HG03175 (cell line): ENCODE results near the gene DUOX2.
"Not testable (repeated sequence)": the region's sequence is repeated elsewhere in the genome, so short reads cannot be mapped to it uniquely, and the experiment has no call there.

Experiments used
- ATAC-seq: cut with Tn5 transposase; IDR thresholded peaks from one replicate; pipeline ENCODE4 v1.9.1; 2021; ENCODE audit warnings: mild to moderate bottlenecking, moderate library complexity; ENCODE audit not compliant: unreplicated experiment

The DUOX2 gene

DNA sequence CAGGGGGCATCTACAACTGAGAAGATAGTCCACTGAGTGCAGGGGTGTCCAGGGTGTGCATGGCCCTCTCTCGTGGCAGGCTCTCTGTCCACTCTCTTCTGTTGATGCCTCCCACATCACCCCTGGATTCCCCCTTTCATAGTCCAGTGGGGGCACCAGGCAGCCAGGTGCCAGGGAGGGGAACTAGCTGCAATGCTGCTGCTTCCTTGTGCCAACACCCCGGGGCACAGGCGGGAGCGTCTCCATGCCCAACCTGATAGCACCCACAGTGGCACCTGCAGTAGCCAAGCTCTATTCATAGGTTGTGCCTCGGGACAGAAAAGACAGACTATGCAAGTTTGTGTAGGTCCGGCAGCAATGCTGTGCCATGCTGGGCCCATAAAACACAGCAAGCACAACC, 11.7 kb downstream of the DUOX2 start:
- no peak for ATAC-seq

DNA sequence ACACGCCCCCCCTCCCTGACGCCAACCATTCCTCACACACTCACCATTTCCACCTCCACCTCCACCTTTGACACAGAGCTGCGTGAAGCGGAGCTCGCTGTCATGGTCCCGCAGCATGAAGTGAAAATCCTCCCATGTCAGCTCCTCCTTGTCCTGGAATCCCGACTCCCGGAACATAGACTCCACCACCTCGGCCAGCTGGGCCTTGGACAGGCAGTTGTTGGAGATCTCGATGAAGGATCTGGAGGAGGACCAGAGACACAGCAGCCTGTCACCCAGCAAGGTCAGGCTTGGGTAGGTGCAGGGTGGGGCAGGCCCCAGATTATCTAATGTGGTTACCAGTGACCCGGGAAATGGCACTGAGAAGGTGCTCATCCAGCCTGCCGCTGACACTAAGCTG, 12.2 kb downstream of the DUOX2 start:
- no peak for ATAC-seq

DNA sequence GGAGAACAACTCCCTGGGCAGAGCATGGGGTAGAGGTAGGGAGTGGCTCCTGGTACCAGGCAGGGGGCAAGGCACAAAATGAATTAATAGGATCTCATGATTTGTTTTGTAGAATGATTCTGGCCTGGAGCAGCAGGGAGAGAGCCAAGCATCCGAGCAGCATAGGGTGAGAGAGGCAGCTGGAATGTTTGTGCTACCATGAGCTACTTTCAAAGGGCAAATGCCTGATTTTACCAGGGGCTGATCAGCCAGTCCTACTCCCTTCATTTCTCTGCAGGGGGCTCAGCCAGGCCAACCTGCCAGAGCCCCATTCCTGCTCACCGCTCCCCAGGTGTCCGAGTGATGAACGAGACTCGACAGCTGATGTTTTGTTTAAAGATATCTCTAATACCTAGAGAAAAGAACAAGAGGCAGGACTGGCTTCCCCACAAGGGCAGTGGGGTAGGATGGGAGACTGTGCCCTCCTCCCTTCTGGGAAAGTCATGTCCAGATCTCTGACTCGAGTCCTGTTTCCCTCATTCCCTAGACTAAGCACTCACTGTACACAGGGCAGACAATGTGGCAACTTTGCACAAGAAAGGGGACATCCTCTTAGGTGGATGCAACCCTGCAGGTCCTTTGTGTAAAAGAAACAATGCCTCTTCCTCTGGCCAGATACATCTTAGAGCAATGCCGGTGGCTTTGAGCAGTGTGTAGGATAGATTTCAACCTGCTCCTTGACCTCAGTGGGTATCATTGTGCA, 12.9 kb downstream of the DUOX2 start:
- ATAC-seq = no peak

DNA sequence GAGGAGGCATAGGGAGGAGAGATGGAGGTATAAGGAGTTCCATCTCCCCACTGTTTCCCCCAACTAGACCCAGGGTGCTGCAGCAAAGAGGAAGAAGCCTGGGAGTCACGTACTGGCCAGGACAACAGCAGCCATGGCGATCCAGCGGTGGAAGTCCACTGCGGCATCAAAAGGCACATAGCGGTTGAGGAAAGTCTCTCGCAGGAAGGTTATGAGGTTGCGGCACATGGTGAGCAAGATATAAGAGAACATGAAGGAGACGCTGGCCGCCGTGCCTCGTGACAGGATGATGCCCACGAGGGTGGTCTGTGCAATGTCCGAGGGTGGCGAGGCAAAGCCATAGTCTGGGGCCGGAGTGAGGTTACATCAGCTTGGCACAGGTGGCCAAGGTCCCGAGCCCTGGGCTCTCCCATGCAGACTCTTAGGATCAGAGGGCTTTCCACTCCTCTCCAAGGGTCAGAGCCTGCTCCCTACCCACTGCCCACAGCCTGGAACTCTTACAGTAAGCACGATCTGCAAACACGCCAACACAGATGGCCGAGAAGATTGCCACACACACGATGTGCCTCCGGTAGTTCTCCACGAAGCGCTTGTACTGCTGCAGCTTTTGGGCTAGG, 14.3 kb downstream of the DUOX2 start:
- no peak for ATAC-seq

DNA sequence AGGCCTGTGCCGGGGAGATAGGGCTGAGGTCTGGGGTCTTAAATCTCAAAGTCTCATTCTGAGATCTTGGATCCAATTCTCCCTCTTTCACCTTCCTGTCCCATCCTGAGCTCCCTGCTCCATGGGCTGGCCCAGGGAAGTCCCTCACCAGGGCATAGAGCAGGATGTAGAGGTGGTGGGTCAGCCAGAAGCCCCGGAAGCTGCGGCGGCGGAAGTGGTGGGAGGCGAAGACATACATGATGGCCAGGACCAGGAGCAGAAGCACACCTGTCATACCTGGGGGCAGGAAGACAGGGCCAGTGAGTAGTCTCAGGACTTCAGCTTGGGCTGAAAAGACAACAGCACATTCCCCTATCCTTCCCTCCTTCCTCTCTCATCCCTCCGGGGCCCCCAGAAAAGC, 16.5 kb downstream of the DUOX2 start:
- ATAC-seq = no peak

DNA sequence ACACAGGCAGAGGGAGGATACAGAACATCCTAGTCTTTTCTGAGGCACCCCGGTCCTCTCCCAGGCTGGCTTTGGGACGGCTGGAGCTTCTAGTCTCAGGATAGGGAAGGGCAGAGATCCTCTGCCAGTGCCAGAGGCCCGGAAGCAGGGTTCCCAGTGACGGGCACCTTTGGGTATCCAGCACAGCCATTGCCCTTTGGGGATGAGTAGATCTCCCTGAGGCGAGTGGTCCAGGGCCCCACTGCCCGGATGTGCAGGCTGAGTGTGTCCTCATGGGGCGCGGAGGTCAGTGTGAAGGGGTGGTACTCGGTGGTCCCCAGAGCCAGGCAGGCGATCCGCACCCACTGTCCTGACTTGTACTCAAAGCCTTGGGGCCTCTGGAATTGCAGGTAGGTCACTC, 18.3 kb downstream of the DUOX2 start:
- ATAC-seq = no peak

DNA sequence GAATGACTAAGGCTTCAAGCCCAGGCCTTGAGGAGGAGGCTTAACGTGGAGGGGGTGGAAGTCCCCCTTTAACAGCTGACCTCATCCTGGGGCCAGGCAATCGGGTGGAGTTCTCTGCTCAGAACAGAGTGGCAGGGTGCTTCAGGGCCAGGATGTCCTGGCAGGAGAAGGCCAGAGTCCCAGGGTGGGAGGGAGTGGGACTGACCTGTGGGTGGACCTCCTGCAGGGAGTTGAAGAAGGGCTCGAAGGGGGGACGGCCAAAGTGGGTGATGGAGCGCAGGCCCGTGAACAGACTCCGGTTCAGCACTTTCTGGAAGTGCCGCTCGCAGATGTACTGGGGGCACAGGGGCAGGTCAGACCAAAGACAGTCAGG, 19.6 kb downstream of the DUOX2 start:
- no peak for ATAC-seq

DNA sequence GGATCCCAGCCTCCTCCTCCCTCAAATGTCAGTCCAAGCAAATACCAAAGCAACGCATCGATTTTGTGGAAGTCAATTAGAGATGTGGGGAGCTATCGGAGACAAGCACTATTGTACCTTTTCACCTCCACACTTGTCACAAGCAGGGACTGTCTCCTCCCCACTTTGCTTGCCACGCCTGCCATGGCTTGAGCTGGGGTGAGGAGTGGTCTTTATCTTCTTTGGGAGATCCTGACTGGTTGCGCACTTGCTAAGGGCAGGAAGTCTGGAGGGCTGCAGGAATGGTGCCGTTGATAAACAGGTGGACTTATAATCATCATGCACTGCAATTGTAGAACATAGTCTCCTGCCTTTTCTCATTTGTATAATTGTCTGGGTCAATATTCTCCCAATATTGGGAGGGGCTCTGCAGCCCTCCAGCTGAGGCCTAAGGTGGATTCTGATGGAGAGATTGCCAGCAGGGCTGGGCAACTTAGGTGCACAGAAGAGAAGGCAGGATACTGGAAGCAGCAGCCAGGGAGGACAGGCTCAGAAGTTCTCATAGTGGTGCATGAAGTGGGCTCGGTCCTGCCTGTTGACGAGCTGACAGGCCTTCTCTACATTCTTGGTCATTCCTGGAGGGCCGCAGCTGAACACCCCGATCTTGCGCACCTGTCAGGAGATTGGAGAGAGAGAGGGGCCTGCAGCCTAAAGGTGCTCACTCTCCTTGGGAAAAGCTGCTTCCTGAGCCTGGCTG, 20.2 kb downstream of the DUOX2 start:
- no peak for ATAC-seq

DNA sequence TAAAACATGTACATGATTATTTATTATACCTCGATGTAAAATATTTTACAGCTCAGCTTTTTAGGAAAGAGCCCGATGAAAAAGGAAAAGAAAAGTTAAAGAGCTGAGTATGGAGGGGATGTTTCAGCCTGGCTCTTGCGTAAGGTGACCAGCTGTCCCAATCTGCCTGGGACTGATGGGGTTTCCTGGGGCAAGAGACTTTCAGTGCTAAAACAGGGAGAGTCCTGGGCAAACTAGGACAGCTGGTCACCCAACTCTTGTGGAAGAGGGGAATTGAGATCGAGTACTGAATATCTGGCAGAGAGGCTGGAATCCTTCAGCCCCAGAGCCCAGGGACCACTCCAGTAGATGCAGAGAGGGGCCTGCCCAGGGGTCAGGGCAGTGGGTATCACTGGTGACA, 21.0 kb downstream of the DUOX2 start:
- no peak for ATAC-seq

DNA sequence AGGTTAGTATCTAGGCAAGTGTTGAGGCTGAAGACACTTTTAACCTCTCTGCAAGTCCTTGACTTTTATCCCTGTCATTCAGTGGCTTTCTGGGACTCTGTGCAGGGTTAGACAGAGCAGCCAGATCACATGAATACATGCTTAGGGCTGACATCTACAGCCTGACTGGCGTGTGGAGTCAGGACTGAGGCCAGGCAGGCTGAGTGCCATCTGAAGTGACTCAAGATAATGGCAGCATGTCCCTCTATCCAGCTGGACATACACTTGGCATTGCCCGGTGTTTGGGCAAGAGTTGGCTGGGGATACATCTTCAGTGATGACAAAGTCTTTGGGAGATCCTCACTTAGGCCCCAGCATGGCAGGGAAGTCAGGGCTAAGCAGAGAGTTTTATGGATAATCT, 22.4 kb downstream of the DUOX2 start:
- no peak for ATAC-seq

DNA sequence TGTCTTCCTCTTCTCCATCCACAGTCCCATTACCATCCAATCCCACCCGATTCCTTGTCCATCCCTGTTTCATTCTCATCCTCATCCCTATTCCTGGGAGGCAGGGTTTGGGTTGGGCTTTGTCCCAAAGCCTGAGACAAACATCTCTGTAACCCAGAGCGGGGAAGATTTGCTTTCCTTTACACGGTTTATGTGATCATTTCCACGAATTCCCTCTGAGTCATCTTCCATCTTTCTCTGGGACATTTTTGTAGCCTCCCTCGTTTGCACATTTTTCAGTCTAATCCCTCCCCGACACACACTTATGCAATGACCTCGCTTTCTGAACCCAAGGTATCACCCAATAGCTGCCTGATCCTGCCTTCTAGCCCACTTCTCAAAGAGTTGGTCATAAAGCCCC, 22.8 kb downstream of the DUOX2 start:
- ATAC-seq = no peak

DNA sequence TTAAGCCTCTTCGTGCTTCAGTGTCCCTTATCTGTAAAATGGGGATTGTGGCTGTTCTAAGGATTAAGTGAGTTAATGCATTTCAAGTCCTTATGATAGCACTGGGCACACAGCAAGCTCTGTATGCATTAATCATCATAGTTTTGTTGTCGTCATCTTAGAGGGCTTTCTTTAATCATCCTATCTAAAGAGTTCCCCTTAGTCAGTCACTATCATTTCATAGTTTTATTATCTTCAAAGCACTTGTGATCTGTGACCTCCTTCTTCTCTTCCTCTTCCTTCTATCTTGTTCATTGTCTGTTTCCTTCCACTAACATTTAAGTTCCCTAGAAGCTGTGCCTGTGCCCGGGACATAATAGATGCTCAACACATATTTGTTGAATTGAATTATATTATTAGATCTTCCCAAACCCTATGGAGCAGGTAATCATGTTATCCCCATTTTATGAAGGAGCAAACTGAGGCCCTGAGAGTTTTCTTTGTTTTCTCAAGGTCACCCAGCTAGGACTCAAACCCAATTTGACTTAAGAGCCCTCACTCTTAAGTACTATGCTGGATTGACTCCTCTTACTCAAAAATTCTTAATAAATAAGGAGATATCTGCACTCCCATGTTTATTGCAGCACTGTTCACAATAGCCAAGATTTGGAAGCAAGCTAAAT, 24.1 kb downstream of the DUOX2 start:
- no peak for ATAC-seq

DNA sequence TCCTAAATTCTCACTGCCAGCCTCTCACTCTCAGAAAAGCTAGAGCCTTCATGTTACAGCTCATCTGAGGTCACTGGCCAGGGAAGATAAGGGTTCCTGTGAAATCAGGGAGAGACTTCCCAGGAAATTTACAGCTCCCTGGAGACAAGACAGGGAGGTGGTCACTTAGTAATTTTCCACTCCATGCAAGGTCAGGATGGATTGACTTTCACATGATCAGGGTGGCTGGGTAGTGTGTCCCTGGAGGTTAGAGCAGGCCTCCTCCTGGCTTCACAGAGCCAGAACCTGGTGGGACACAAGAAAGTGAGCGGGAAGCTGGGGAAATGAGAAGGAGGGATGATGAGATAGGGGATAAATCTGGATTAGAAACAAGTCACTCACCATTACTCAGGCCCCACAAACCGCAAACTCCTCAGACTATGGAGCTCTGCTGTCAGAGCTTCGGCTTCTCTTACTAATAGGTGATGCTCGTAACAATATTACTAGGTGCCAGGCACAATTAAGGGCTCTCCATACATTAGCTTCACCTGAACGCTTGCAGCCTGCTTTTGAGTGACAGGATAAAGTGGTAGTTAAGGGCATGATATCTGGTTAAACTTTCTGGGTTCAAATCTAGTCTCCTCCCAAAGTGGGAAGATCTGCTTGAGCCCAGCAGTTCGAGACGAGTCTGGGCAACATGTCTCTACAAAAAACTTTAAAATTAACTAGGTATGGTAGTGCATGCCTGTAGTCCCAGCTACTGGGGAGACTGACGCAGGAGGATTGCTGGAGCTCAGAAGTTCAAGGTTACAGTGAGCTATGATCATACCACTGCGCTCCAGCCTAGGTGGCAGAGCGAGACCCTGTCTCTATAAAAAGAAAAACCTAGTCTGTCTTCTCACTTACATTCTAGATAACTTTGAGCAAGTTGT, 24.9 kb downstream of the DUOX2 start:
- ATAC-seq = no peak

DNA sequence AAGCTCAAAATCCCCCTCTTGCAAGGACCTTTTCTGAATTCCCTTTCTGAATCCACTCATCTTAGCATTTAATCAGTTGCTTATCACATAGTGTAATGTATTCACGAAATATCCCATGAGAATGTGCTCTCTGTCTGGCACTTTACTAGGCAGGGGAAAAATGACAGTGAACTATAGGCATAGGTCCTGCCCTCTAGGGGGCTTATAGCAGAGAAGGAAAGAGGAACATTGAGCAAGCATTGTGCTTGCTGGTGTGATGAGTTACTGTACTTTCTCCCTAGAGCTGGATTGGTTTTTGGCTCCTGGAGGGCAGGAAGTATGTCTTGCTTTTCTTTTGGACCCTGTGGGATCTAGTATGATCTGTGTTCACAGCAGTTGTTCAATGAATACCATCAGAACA, 26.5 kb downstream of the DUOX2 start:
- no peak for ATAC-seq

DNA sequence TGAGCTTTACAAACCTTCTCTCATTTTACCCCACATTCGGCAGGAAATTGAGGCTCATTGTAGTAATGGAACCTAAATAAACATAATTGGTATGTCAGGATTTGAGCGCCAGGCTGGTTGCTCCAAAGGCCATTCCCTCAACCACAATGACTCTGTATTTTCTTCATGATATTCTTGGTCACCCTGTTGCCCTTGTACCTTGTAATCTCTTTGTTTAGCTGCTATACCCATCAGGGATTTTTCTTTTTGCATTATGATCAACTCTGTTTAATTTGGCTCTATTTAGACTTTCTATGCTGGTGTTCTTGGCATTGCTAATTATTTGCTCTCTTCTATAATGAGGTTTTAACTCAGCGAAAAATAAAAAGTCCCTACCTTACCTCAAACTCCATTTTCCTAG, 29.8 kb downstream of the DUOX2 start:
- ATAC-seq = no peak

DNA sequence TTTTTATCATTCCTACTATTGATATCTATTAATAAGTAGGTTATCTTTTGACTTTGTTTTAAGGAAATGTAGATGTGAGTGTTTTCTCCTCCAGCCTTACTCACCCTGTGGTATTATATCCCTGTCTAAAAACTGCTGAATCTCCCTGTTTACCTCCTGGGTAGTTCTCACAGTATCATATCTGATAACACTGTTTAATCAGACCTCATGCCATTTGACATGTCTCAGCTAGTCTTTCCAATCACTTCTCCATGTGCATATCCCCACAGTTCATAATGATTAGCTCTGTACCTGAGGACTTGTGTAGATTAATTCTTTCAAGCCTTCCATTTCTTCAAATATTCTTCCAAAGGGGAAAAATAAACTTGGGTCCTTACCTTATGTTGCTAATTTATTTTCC, 30.7 kb downstream of the DUOX2 start:
- ATAC-seq = no peak

DNA sequence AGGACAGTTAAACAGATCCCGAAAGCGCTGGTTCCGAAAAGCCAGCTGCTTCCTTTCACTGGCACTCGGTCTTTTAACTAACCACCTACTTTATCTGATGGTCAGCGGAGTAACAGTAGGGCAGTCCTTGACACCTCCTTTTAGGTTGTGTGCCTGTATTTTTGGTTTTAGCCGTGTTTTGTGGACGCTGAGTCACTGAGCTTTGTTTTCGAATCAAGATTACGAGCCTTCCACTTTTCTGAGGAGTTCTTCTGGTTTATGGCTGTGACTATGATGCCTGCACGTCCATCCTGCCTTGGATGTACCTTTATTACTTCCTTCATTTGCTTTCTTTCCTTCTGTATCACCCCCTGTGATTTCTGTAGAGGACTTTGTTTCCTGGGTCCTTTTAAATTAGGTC, 31.6 kb downstream of the DUOX2 start:
- not testable (repeated sequence) for ATAC-seq

DNA sequence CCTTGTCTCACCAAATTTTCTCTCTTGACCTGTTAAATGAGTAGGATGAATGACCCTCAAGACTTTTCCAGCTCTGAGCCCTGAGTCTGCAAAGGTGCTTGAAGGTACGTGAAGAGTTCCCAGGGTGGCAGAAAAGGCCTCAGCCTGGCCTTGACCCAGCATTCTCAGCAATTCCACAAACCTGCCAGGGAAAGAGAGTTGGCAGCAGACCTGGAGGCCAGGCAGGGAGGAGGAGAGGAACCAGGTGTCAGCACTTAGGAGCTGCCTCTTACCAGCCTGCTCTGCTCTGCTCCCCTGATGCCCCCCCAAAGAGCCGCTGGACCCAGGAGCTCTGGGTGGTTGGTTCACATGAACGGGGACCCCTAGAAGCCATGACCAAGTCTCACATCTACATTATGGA, 33.4 kb downstream of the DUOX2 start:
- not testable (repeated sequence) for ATAC-seq

DNA sequence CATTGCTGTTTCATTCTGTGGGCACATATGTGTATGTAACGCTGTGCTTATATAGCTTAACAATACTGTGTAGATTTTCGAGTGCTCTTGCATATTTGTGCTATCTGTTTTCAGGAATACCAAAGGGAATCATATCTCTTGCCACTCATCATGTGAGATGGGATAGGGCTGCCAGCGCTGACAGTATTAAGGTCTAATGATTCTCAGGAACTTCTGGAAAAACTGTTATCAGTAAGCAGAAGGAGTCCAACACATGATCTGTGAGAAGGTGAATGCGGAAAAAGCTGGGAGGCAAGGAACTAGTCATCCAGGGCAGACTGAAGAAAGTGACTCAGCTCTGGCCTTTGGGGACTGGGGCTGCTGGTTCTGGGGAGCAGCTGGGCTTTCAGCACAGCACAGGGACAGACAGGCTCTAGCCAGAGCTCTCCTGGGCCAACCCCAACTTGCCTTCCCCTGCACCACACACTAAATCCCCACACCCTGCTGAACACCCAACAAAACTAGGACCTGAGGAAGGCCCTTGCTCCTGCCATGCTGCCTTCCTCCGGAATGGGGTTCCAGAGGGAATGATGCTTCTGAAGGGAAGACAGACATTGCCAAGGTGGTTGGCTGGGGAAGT, 34.2 kb downstream of the DUOX2 start:
- ATAC-seq = not testable (repeated sequence)

DNA sequence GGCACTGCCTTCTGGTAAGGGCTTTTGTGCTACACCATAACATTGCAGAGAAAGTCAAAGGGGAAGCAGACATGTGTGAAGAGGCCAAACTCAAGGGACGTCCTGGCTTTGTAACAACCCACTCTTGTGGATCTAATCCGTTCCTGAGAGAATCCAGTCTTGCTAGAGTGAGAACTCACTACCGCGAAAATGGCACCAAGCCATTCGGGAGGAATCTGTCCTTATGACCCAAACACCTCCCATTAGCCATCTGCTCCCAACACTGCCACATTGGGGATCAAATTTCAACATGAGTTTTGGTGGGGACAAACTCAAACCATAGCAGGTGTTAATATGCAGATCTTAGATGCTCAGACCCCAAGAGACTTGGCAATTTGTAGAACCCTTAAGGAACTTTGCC, 34.8 kb downstream of the DUOX2 start:
- ATAC-seq = not testable (repeated sequence)
